HEK293T (cell line): ENCODE data around the gene SEPTIN1.

Experiments
- BHLHE40 ChIP-seq: fragments of 450-650 bp; IDR thresholded peaks from 2 replicates; pipeline ENCODE4 v1.6.1; 2016; ENCODE audit warnings: mild to moderate bottlenecking, moderate library complexity, borderline replicate concordance
- ELF4 ChIP-seq: fragments of 450-650 bp; IDR thresholded peaks from 2 replicates; pipeline ENCODE4 v1.6.1; 2017; ENCODE audit warnings: antibody characterized with exemption
- HDGF ChIP-seq: fragments of 450-650 bp; IDR thresholded peaks from 2 replicates; pipeline ENCODE4 v1.6.1; 2017; ENCODE audit warnings: antibody characterized with exemption, borderline replicate concordance
- LEF1 ChIP-seq: fragments of 450-650 bp; IDR thresholded peaks from 2 replicates; pipeline ENCODE4 v1.6.1; 2017; ENCODE audit warnings: mild to moderate bottlenecking, borderline replicate concordance
- SP1 ChIP-seq: fragments of 450-650 bp; IDR thresholded peaks from 2 replicates; pipeline ENCODE4 v1.6.1; 2017
- SUZ12 ChIP-seq: fragments of 450-650 bp; IDR thresholded peaks from 2 replicates; pipeline ENCODE4 v1.6.1; 2016; ENCODE audit warnings: mild to moderate bottlenecking
- TARDBP ChIP-seq: fragments of 450-650 bp; IDR thresholded peaks from 2 replicates; pipeline ENCODE4 v1.6.1; 2016

- TF ChIP-seq SP1 (no peak), HDGF (no peak), BHLHE40 (no peak), TARDBP (no peak), LEF1 (no peak), SUZ12 (no peak), ELF4 (no peak)
Observed at GRCh38 chr16:30351586-30352419, 30.6 kb downstream of the SEPTIN1 start.
